Fibroblast of pulmonary artery (primary cell): ENCODE results near the gene MAPK8.
A peak's percentile ranks its signal among the peaks of the same experiment; 100 is the strongest.

Source experiments
- DNase-seq: peaks from one replicate; pipeline ENCODE4 v3.0.0-alpha.2; 2010; ENCODE audit warnings: low read depth
- H3K4me3 ChIP-seq: replicated peaks from 2 replicates; pipeline ENCODE4 v1.5.1; 2011; ENCODE audit warnings: low read depth, mild to moderate bottlenecking, control low read depth, low read length, moderate library complexity
- CTCF ChIP-seq: IDR thresholded peaks from 2 replicates; pipeline ENCODE4 v1.5.1; 2011; ENCODE audit warnings: mild to moderate bottlenecking, control low read depth, low read length, inconsistent platforms; ENCODE audit errors: missing control alignments

Gene MAPK8

GRCh38 chr10:48302515-48303476 lies 3.7 kb upstream of the MAPK8 start:
- no peak for DNase-seq
- TF ChIP-seq CTCF = no peak
- no peak overlapping the region for H3K4me3 ChIP-seq

- no peak for DNase-seq
- H3K4me3 ChIP-seq = peak overlapping the region; percentile 78
- TF ChIP-seq CTCF = no peak
Measured at GRCh38 chr10:48305905-48306264, 592 bp upstream of the MAPK8 start.

GRCh38 chr10:48306870-48307710 lies 613 bp downstream of the MAPK8 start:
- peak; percentile 43 for DNase-seq
- H3K4me3 ChIP-seq = peak overlapping the region; percentile 78
- TF ChIP-seq CTCF = no peak

- TF ChIP-seq CTCF = no peak
- H3K4me3 ChIP-seq = peak overlapping the region; percentile 78
- DNase-seq = no peak
Measured at GRCh38 chr10:48307711-48308018, 1.2 kb downstream of the MAPK8 start.

GRCh38 chr10:48309711-48310226 lies 3.3 kb downstream of the MAPK8 start:
- DNase-seq = peak; percentile 46
- no peak overlapping the region for H3K4me3 ChIP-seq
- TF ChIP-seq CTCF = no peak

- H3K4me3 ChIP-seq = no peak overlapping the region
- DNase-seq = no peak
- no peak for TF ChIP-seq CTCF
Measured at GRCh38 chr10:48314107-48314506, 7.6 kb downstream of the MAPK8 start.
